SK-N-SH treated with all-trans-retinoic acid at 6 μM for 48 hours (cell line): ENCODE measurements around the gene RNF111.

Source experiments
- ARNTL ChIP-seq: fragments of 450-650 bp; formaldehyde crosslinking; IDR thresholded peaks from 2 replicates; pipeline ENCODE4 v1.5.0; 2020; ENCODE audit warnings: low read depth, mild to moderate bottlenecking, moderate library complexity, borderline replicate concordance
- BACH2 ChIP-seq: fragments of 250-450 bp; sonication (Bioruptor Pico); IDR thresholded peaks from 2 replicates; pipeline ENCODE4 v1.9.0; 2021; ENCODE audit warnings: mild to moderate bottlenecking, borderline replicate concordance
- GLIS3 ChIP-seq: fragments of 250-450 bp; sonication (Bioruptor Pico); IDR thresholded peaks from 2 replicates; pipeline ENCODE4 v1.5.0; 2020; ENCODE audit warnings: mild to moderate bottlenecking, moderate library complexity
- OSR1 ChIP-seq: fragments of 250-450 bp; sonication (Bioruptor Pico); IDR thresholded peaks from 2 replicates; pipeline ENCODE4 v1.8.0; 2022; ENCODE audit warnings: moderate library complexity, mild to moderate bottlenecking, inconsistent platforms
- PATZ1 ChIP-seq: fragments of 250-450 bp; sonication (Bioruptor Pico); IDR thresholded peaks from 2 replicates; pipeline ENCODE4 v1.8.0; 2020; ENCODE audit warnings: mild to moderate bottlenecking, moderate library complexity, borderline replicate concordance
- POU6F1 ChIP-seq: fragments of 250-450 bp; sonication (Bioruptor Pico); IDR thresholded peaks from 2 replicates; pipeline ENCODE4 v1.8.0; 2021; ENCODE audit warnings: low read depth, mild to moderate bottlenecking, moderate library complexity, borderline replicate concordance
- PPARA ChIP-seq: fragments of 250-450 bp; sonication (Bioruptor Pico); IDR thresholded peaks from 2 replicates; pipeline ENCODE4 v1.5.0; 2020; ENCODE audit warnings: mild to moderate bottlenecking, borderline replicate concordance
- RARB ChIP-seq: fragments of 250-450 bp; sonication (Bioruptor Pico); IDR thresholded peaks from 2 replicates; pipeline ENCODE4 v1.8.0; 2021; ENCODE audit warnings: mild to moderate bottlenecking, moderate library complexity
- ZC3H10 ChIP-seq: fragments of 250-450 bp; sonication (Bioruptor Pico); IDR thresholded peaks from 2 replicates; pipeline ENCODE4 v1.5.1; 2021; ENCODE audit warnings: mild to moderate bottlenecking, moderate library complexity
- ZFP30 ChIP-seq: fragments of 450-650 bp; formaldehyde crosslinking; IDR thresholded peaks from 2 replicates; pipeline ENCODE4 v1.5.0; 2022; ENCODE audit warnings: mild to moderate bottlenecking, moderate library complexity
- ZNF565 ChIP-seq: fragments of 450-650 bp; formaldehyde crosslinking; conservative IDR thresholded peaks from 2 replicates; pipeline ENCODE4 v1.5.0; 2020; ENCODE audit warnings: low read depth, mild to moderate bottlenecking, moderate library complexity
- ZNF8 ChIP-seq: fragments of 450-650 bp; formaldehyde crosslinking; IDR thresholded peaks from 2 replicates; pipeline ENCODE4 v1.5.0; 2020; ENCODE audit warnings: mild to moderate bottlenecking, moderate library complexity

DNA sequence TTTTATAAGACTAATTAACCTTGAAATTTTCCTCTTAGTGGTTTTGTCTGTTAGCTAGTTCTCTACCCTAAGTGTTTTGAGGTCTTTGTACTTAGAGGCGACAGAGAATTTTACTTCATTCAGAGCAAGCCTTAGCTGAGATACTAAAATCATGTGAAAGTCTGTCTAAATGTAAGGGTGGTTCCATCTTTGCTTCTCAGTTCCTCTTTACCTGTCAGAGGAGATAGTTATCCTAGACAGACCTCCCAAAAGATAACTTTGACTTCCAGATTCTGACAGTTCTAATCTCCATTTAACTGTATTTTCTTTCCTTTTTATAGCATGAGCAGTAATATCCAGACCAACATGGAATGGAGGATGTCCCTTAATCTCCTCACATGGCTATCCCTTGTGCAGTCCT lies 34.7 kb downstream of the RNF111 start:
- TF ChIP-seq ZNF565 (CRISPR knock-in tag): no peak
- no peak for TF ChIP-seq ARNTL (CRISPR knock-in tag)
- no peak for TF ChIP-seq POU6F1 (CRISPR knock-in tag)
- no peak for TF ChIP-seq ZFP30 (CRISPR knock-in tag)
- no peak for TF ChIP-seq BACH2 (CRISPR knock-in tag)
- TF ChIP-seq RARB (CRISPR knock-in tag): no peak
- no peak for TF ChIP-seq GLIS3 (CRISPR knock-in tag)
- TF ChIP-seq PPARA: no peak
- TF ChIP-seq OSR1 (CRISPR knock-in tag): no peak
- no peak for TF ChIP-seq PATZ1 (CRISPR knock-in tag)
- TF ChIP-seq ZC3H10 (CRISPR knock-in tag): no peak
- TF ChIP-seq ZNF8 (CRISPR knock-in tag): no peak
